Activated CD8-positive, alpha-beta T cell treated with anti-CD3 and anti-CD28 coated beads for 36 hours (primary cell): ENCODE measurements around the gene FRY. TPM values are rescaled to one million over a fixed set of nuclear protein-coding genes. Genes with fewer than 3 reads are reported as not detected.

Experiments
- ATAC-seq: fragments of 200-7000 bp; cut with Tn5 transposase; one replicate; pipeline ENCODE4 v1.10.0; 2021; ENCODE audit warnings: mild to moderate bottlenecking, moderate library complexity
- CTCF ChIA-PET: fragments of 350-600 bp; sonication (Branson Sonifier 250); formaldehyde crosslinking; loops from one replicate; lab custom pipeline; 2021; ENCODE audit warnings: antibody characterized with exemption; lab: Charles Lee
- POLR2A ChIA-PET: fragments of 350-600 bp; sonication (Branson Sonifier 250); formaldehyde crosslinking; loops from one replicate; lab custom pipeline; 2021; ENCODE audit warnings: antibody characterized with exemption; lab: Charles Lee
- DNase-seq: peaks from one replicate; pipeline ENCODE4 v3.0.0-alpha.2; 2020
- H3K27ac Mint-ChIP-seq: one replicate; pipeline ENCODE4 v1.8.0; 2021; ENCODE audit warnings: mild to moderate bottlenecking, mixed read lengths
- H3K27me3 Mint-ChIP-seq: one replicate; pipeline ENCODE4 v1.8.0; 2021; ENCODE audit warnings: mixed read lengths
- H3K36me3 Mint-ChIP-seq: one replicate; pipeline ENCODE4 v1.8.0; 2021; ENCODE audit warnings: low read depth, mixed read lengths
- H3K4me1 Mint-ChIP-seq: one replicate; pipeline ENCODE4 v1.8.0; 2021; ENCODE audit warnings: low read depth, mixed read lengths
- H3K4me3 Mint-ChIP-seq: one replicate; pipeline ENCODE4 v1.8.0; 2021; ENCODE audit warnings: mild to moderate bottlenecking, moderate library complexity, mixed read lengths
- H3K9me3 Mint-ChIP-seq: one replicate; pipeline ENCODE4 v1.8.0; 2021; ENCODE audit warnings: mixed read lengths
- CTCF ChIP-seq: fragments of 200-600 bp; IDR thresholded peaks from one replicate; pipeline ENCODE4 v1.8.0; 2022; ENCODE audit warnings: antibody characterized with exemption, mild to moderate bottlenecking
- intact Hi-C: fragments of 100-400 bp; cut with micrococcal nuclease; formaldehyde crosslinking; loops from one replicate; pipeline ENCODE4 v1.10.0; 2022
- total RNA-seq, 2 experiments: library from RNA; stranded (reverse); gene quantifications; one replicate each; pipeline ENCODE4 v1.2.3, GENCODE V29; 2021

The FRY gene
- total RNA-seq, 2 experiments from 2014 or later = 0.58 to 0.68 TPM

DNA sequence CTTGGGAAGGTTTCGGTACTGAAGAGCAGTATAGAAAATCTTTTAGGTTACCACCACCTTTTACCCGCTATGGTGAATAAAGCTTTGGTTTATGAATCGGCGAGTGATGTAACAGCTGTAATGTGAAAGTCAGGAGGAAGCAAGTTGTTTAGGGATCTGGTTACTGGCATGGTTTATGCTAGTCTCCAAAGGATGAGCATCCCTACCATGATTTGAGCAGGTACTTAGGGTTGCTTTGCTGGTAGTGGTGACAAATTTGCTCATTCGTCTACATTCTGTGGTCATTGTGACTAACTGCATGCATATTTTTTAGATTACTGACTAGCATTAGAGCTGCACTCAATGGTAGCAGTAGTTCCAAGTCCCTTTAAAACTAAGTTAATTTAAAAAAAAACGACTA, 104.1 kb downstream of the FRY start:
- H3K27ac Mint-ChIP-seq = no peak overlapping the region
- TF ChIP-seq CTCF = no peak
- H3K27me3 Mint-ChIP-seq = no peaks in the 10 kb centered on the region
- POLR2A ChIA-PET = no interaction called here
- no peaks in the 10 kb centered on the region for H3K36me3 Mint-ChIP-seq
- H3K4me3 Mint-ChIP-seq = no peak overlapping the region
- intact Hi-C loops = no loop called here
- DNase-seq (no peak), ATAC-seq (no peak)
- H3K4me1 Mint-ChIP-seq = no peaks in the 10 kb centered on the region
- H3K9me3 Mint-ChIP-seq = no peaks in the 10 kb centered on the region
- CTCF ChIA-PET = no interaction called here

- POLR2A ChIA-PET = no interaction called here
- intact Hi-C loops = no loop called here
- no peak for DNase-seq
- H3K27ac Mint-ChIP-seq = no peak overlapping the region
- H3K9me3 Mint-ChIP-seq = no peaks in the 10 kb centered on the region
- no peak overlapping the region for H3K4me3 Mint-ChIP-seq
- CTCF ChIA-PET = no interaction called here
- no peak for TF ChIP-seq CTCF
- H3K4me1 Mint-ChIP-seq = no peaks in the 10 kb centered on the region
- no peaks in the 10 kb centered on the region for H3K27me3 Mint-ChIP-seq
- no peak for ATAC-seq
- H3K36me3 Mint-ChIP-seq = no peaks in the 10 kb centered on the region
Observed at GRCh38 chr13:32136061-32136460, 104.5 kb downstream of the FRY start.

- no peaks in the 10 kb centered on the region for H3K9me3 Mint-ChIP-seq
- no peaks in the 10 kb centered on the region for H3K4me1 Mint-ChIP-seq
- H3K27ac Mint-ChIP-seq = no peak overlapping the region
- H3K36me3 Mint-ChIP-seq = no peaks in the 10 kb centered on the region
- no peaks in the 10 kb centered on the region for H3K27me3 Mint-ChIP-seq
- TF ChIP-seq CTCF = no peak
- CTCF ChIA-PET = interaction anchor here (0.8 kb wide), 1 partner anchor 8 kb away, joined by 3 read pairs; no protein-coding TSS in a partner anchor
- POLR2A ChIA-PET = no interaction called here
- no peak overlapping the region for H3K4me3 Mint-ChIP-seq
- ATAC-seq (no peak), DNase-seq (no peak)
- intact Hi-C loops = no loop called here
Observed at GRCh38 chr13:32136716-32137115, 105.1 kb downstream of the FRY start.

DNA sequence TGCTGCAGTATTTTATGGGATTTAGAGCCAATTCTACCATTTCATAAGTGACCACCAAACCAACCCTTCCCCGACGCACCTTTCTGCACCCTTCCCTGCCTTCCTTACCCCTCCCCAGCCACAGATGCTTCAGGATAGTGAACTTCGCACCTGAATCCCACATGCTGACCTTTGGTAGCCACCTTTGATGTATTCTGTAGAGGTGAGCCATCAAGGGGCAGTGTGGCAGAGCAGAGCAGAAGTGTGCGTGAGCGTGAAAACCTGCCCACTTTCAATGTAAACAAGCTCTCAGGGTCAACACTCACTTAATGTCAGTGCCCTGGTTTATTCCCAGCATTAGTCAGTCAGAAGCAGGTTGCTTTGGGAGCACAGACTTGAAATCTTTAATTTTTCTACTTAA, 107.7 kb downstream of the FRY start:
- ATAC-seq = no peak
- H3K4me3 Mint-ChIP-seq = no peak overlapping the region
- DNase-seq = no peak
- H3K27me3 Mint-ChIP-seq = no peaks in the 10 kb centered on the region
- TF ChIP-seq CTCF = no peak
- intact Hi-C loops = no loop called here
- CTCF ChIA-PET = no interaction called here
- no peak overlapping the region for H3K27ac Mint-ChIP-seq
- no peaks in the 10 kb centered on the region for H3K4me1 Mint-ChIP-seq
- H3K9me3 Mint-ChIP-seq = no peaks in the 10 kb centered on the region
- no peaks in the 10 kb centered on the region for H3K36me3 Mint-ChIP-seq
- POLR2A ChIA-PET = no interaction called here

GRCh38 chr13:32140109-32140508, 108.5 kb downstream of the FRY start:
- CTCF ChIA-PET = no interaction called here
- Mint-ChIP-seq H3K27me3 (no peaks in the 10 kb centered on the region), H3K36me3 (no peaks in the 10 kb centered on the region), H3K27ac (no peak overlapping the region), H3K4me1 (no peaks in the 10 kb centered on the region), H3K4me3 (no peak overlapping the region), H3K9me3 (no peaks in the 10 kb centered on the region)
- ATAC-seq (no peak), DNase-seq (no peak)
- TF ChIP-seq CTCF = no peak
- intact Hi-C loops = no loop called here
- POLR2A ChIA-PET = no interaction called here
